ENCODE measurements around the gene HPSE.

GRCh38 chr4:83329521-83330110 lies 5.0 kb downstream of the HPSE start:
- TF ChIP-seq CTCF (IDR thresholded peaks at IDR 0.05) (no peak), POLR2A (IDR thresholded peaks at IDR 0.05) (no peak)
